ENCODE results near the gene PKN2. TPM values are rescaled to one million over a fixed set of nuclear protein-coding genes. Genes with fewer than 3 reads are reported as not detected.
"Not testable (repeated sequence)": the region's sequence is repeated elsewhere in the genome, so short reads cannot be mapped to it uniquely, and the experiment has no call there.

Gene PKN2
- total RNA-seq, 4 donors from 2014 or later = 31.4 to 80.4 (median 64.1) TPM

- in situ Hi-C loops (cut with MboI; ENCODE audit: low pct_ligation_motif_present in 1 of 4, low pct_unique_long_range_greater_than_20kb in 1 of 4, low sequenced_read_pairs in 3 of 4) (loop anchor here in 2 of 4 donors (10.0 to 25.0 kb wide), 2 partner anchors 191 to 224 kb away; partner anchors contain the start of gene PKN2 (in 1 of the 2)), intact Hi-C loops (cut with DNase I; ENCODE audit: low total_unique reads) (no loop called here)
- TF ChIP-seq EP300 (IDR thresholded peaks at IDR 0.05; ENCODE audit: low read depth) (no peak), POLR2AphosphoS5 (IDR thresholded peaks at IDR 0.05) (no peak), POLR2A (IDR thresholded peaks at IDR 0.05) (no peak)
- TF ChIP-seq, protein P1, sequence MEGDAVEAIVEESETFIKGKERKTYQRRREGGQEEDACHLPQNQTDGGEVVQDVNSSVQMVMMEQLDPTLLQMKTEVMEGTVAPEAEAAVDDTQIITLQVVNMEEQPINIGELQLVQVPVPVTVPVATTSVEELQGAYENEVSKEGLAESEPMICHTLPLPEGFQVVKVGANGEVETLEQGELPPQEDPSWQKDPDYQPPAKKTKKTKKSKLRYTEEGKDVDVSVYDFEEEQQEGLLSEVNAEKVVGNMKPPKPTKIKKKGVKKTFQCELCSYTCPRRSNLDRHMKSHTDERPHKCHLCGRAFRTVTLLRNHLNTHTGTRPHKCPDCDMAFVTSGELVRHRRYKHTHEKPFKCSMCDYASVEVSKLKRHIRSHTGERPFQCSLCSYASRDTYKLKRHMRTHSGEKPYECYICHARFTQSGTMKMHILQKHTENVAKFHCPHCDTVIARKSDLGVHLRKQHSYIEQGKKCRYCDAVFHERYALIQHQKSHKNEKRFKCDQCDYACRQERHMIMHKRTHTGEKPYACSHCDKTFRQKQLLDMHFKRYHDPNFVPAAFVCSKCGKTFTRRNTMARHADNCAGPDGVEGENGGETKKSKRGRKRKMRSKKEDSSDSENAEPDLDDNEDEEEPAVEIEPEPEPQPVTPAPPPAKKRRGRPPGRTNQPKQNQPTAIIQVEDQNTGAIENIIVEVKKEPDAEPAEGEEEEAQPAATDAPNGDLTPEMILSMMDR (IDR thresholded peaks at IDR 0.05) = no peak
- 64 to 92% methylated on average over 2 to 4 of the region's 4 CpGs for WGBS, 2 donors (ENCODE audit: low coverage in 1 of 2)
- Histone ChIP-seq H3K4me3 (no peak overlapping the region), H3K27ac (no peak overlapping the region), H3K4me1 (peaks cover 0 to 22% (median 4%) of the 10 kb centered on the region in 4 donors), H3K27me3 (no peaks in the 10 kb centered on the region), H3K36me3 (no peaks in the 10 kb centered on the region), H3K9me3 (no peaks in the 10 kb centered on the region)
- DNase-seq = no peak
Observed at GRCh38 chr1:88878731-88879130, 194.7 kb downstream of the PKN2 start.

- H3K4me1 ChIP-seq = peaks cover 0 to 21% (median 4%) of the 10 kb centered on the region in 4 donors
Observed at GRCh38 chr1:88880717-88881116, 196.6 kb downstream of the PKN2 start.

GRCh38 chr1:88883156-88883555 lies 199.1 kb downstream of the PKN2 start:
- 74 to 79% methylated on average over 3 of the region's 3 CpGs for WGBS, 2 donors (ENCODE audit: low coverage in 1 of 2)
- in situ Hi-C loops (cut with MboI; ENCODE audit: low pct_ligation_motif_present in 1 of 4, low pct_unique_long_range_greater_than_20kb in 1 of 4, low sequenced_read_pairs in 3 of 4) (loop anchor here in 1 of 4 donors (25.0 kb wide), 1 partner anchor 196 kb away; the partner anchor contains the start of gene PKN2), intact Hi-C loops (cut with DNase I; ENCODE audit: low total_unique reads) (loop anchor here (10.0 kb wide), 1 partner anchor 228 kb away; no protein-coding TSS in a partner anchor)
- H3K27me3 ChIP-seq = no peaks in the 10 kb centered on the region
- H3K27ac ChIP-seq = no peak overlapping the region
- DNase-seq = no peak
- no peaks in the 10 kb centered on the region for H3K4me1 ChIP-seq
- TF ChIP-seq, protein P1 (IDR thresholded peaks at IDR 0.05) = no peak
- no peak for TF ChIP-seq POLR2A (IDR thresholded peaks at IDR 0.05)
- no peak overlapping the region for H3K4me3 ChIP-seq
- H3K9me3 ChIP-seq = no peaks in the 10 kb centered on the region
- H3K36me3 ChIP-seq = peaks cover 0 to 34% (median 12%) of the 10 kb centered on the region in 4 donors

More at GRCh38 chr1:88880717-88881116, 196.6 kb downstream of the PKN2 start:
- H3K4me3 ChIP-seq, H3K9me3 ChIP-seq, H3K27me3 ChIP-seq, DNase-seq, H3K27ac ChIP-seq: not testable (repeated sequence)
- H3K36me3 ChIP-seq = peaks cover 0 to 17% (median 4%) of the 10 kb centered on the region in 4 donors
- in situ Hi-C loops (cut with MboI; ENCODE audit: low pct_ligation_motif_present in 1 of 4, low pct_unique_long_range_greater_than_20kb in 1 of 4, low sequenced_read_pairs in 3 of 4) (loop anchor here in 1 of 4 donors (25.0 kb wide), 1 partner anchor 193 kb away; the partner anchor contains the start of gene PKN2), intact Hi-C loops (cut with DNase I; ENCODE audit: low total_unique reads) (loop anchor here (10.0 kb wide), 1 partner anchor 226 kb away; no protein-coding TSS in a partner anchor)
- 79% methylated on average over 4 to 8 of the region's 8 CpGs for whole genome bisulfite sequencing, 2 donors (ENCODE audit: low coverage in 1 of 2)

Small RNA genes lying within 50 kb of the gene (small RNA-seq; reads per million reads assigned to genes)
- 0 reads per million in 4 donors for gene RNU6-125P

Other genes starting within 250 kb of the PKN2 start
- gene GTF2B, start 207.3 kb downstream of the PKN2 start, total RNA-seq = 10 to 100 TPM in 3 of 4 donors, 1 to 10 TPM in 1; 6.0 to 30.4 (median 22.1) TPM

All from transverse colon (tissue), 4 donors.